OCI-LY1 (cell line): Measurements from ENCODE around the gene VPS54.

Experiments
- CTCF ChIP-seq: fragments of 200-600 bp; sonication (generic), shearing (Covaris generic); IDR thresholded peaks from 2 replicates; pipeline ENCODE4 v1.5.1; 2017; ENCODE audit warnings: mild to moderate bottlenecking, antibody characterized with exemption, low read length, moderate library complexity, mixed read lengths
- EZH2 ChIP-seq: fragments of 200-600 bp; sonication (generic), shearing (Covaris generic); IDR thresholded peaks from 2 replicates; pipeline ENCODE4 v1.8.0; 2017; ENCODE audit warnings: borderline replicate concordance, mixed run types, mild to moderate bottlenecking, antibody characterized with exemption, low read length, moderate library complexity, mixed read lengths

- TF ChIP-seq CTCF (no peak), EZH2 (no peak)
These were observed 16.1 kb upstream of the VPS54 start for GRCh38 chr2:64035072-64035942.
